Measurements from ENCODE around the gene OSGIN1. TPM values are rescaled to one million over a fixed set of nuclear protein-coding genes. Genes with fewer than 3 reads are reported as not detected.
A peak's percentile ranks its signal among the peaks of the same experiment; 100 is the strongest.

Gene OSGIN1
- total and polyA plus RNA-seq, 2 of the 8 experiments (the other 6 are each of a cell fraction or from before 2014, with no cell fraction given), result 0.58 to 0.76 TPM

DNA sequence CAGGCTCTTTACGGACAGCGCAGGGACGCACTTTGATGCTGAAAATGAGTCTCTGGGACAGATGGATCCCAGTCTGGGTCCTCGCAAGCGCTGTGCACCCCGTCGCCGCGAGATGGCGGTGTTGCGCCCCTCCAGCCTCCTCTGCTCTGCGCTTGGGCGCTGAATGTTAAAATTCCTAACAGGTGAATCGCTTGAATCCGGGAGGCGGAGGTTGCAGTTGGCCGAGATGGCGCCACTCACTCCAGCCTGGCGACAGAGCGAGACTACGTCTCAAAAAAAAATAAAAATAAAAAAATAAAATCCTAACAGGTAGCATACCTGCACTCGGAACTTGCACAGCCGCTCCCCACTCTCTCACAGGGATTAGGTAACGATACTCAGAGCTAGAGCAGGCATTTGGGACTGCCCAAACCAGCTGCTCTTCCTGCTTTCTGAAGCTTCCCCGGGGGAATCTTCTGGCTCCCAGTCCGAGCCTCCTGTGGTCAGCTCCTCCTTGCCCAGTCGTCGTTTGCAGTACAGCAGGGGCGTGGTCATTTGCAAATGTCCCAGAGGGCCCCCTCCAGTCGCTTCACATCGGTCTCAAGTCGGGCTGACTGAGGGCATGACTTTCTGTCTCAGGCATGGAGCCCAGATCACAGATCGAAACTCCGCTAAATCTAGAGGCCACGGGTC, 26.2 kb upstream of the OSGIN1 start:
- FAIRE-seq (peak; percentile 78), DNase-seq (ENCODE audit: low read depth in 1 of 2, low spot score in 2 of 2) (peak; percentile 84 to 98)
- ChIA-PET POLR2A (ENCODE audit: partially characterized antibody) (interaction anchor here (0.7 to 4.1 kb wide), 6 partner anchors 11 to 103 kb away, joined by 3 to 19 read pairs (median 3); no protein-coding TSS in a partner anchor), CTCF (ENCODE audit: partially characterized antibody) (interaction anchor here (0.6 to 3.4 kb wide), 27 partner anchors 10 to 1045 kb away, joined by 3 to 35 read pairs (median 5); partner anchors contain the start of genes OSGIN1 and SLC38A8)
- no peak overlapping the region for H2BK15ac ChIP-seq (ENCODE audit: low read length)
- peak overlapping the region; percentile 67; the same call in 1 of the 2 replicates for H3K27ac ChIP-seq (ENCODE audit: low read depth, low read length)
- H3K23me2 ChIP-seq (ENCODE audit: low read depth, low read length), result no peaks in the 10 kb centered on the region
- H3K4me2 ChIP-seq (ENCODE audit: insufficient read depth in 1 of 2, low read depth in 2 of 2, low read length in 2 of 2), result peak overlapping the region; percentile 64 to 67
- no peak overlapping the region for H2AFZ ChIP-seq (ENCODE audit: low read length)
- 0 out of 2 replicates have a peak overlapping the region, but pooled peaks have one; percentile 10 for H2BK20ac ChIP-seq (ENCODE audit: low read length)
- peak overlapping the region; percentile 16 to 57 (median 40); a peak in 7 of 8 replicates for H3K4me3 ChIP-seq (ENCODE audit: extremely low read depth in 1 of 4, insufficient read depth in 2 of 4, low read depth in 3 of 4, low read length in 4 of 4)
- H3K27me3 ChIP-seq (replicated peaks in 1 of 4; ENCODE audit: control insufficient read depth in 3 of 4, extremely low read depth in 1 of 4, insufficient read depth in 3 of 4, low read length in 3 of 4), result 0 out of 7 replicates have a peak, but pooled peaks cover 0 to 6% (median 0%) of the 10 kb centered on the region in 4 experiments
- H4K91ac ChIP-seq (replicated peaks; ENCODE audit: insufficient read length, low read length), result peak overlapping the region; percentile 69
- no peak overlapping the region for H3K4ac ChIP-seq (replicated peaks; ENCODE audit: insufficient read length, low read depth, low read length)
- H3K79me1 ChIP-seq (ENCODE audit: low read depth, low read length), result no peaks in the 10 kb centered on the region
- no peak overlapping the region for H3K14ac ChIP-seq (ENCODE audit: insufficient read length)
- H3K4me1 ChIP-seq (replicated peaks in 1 of 4; ENCODE audit: control insufficient read depth in 3 of 4, insufficient read depth in 4 of 4, low read length in 3 of 4), result peaks cover 0 to 6% (median 3%) of the 10 kb centered on the region in 4 experiments; a peak in 4 of 7 replicates
- H2AK5ac ChIP-seq (ENCODE audit: low read depth, low read length), result no peak overlapping the region
- no peak overlapping the region for H3K23ac ChIP-seq (ENCODE audit: insufficient read length)
- peak overlapping the region; percentile 92 for H4K5ac ChIP-seq (ENCODE audit: insufficient read length, low read depth, low read length)
- peak overlapping the region; percentile 95; the same call in 1 of the 2 replicates for H4K8ac ChIP-seq (ENCODE audit: extremely low read depth, insufficient read depth, low read length)
- H2BK12ac ChIP-seq (ENCODE audit: low read depth, low read length), result 0 out of 2 replicates have a peak overlapping the region, but pooled peaks have one; percentile 45
- H2BK120ac ChIP-seq (replicated peaks; ENCODE audit: low read depth, low read length), result no peak overlapping the region
- H4K20me1 ChIP-seq (replicated peaks in 1 of 2; ENCODE audit: control insufficient read depth in 1 of 2, insufficient read depth in 2 of 2, low read length in 2 of 2), result no peaks in the 10 kb centered on the region
- WGBS, 2 experiments (ENCODE audit: extremely low coverage in 1 of 2, insufficient coverage in 1 of 2, insufficient read length in 1 of 2, insufficient replicate concordance in 2 of 2, low coverage in 1 of 2, low lambda C conversion rate in 2 of 2, missing lambda C conversion rate in 1 of 2), result 11% methylated on average over 35 of the region's 35 CpGs; no CpG with 5 or more reads in 1 of the 2 experiments
- no peaks in the 10 kb centered on the region for H3K79me2 ChIP-seq (ENCODE audit: control insufficient read depth in 1 of 2, insufficient read depth in 2 of 2, low read length in 2 of 2)
- peak overlapping the region in 2 of 4 experiments; percentile 58 to 60; a peak in 4 of 7 replicates for H3K9ac ChIP-seq (replicated peaks in 1 of 4; ENCODE audit: extremely low read depth in 1 of 4, low read depth in 3 of 4, low read length in 3 of 4)
- H3K56ac ChIP-seq (replicated peaks; ENCODE audit: insufficient read length, low read depth, low read length), result no peak overlapping the region
- H3K18ac ChIP-seq (ENCODE audit: extremely low read depth, low read length), result peak overlapping the region; percentile 94; the same call in 1 of the 2 replicates
- peak overlapping the region; percentile 53; the same call in 1 of the 2 replicates for H2BK5ac ChIP-seq (ENCODE audit: low read depth, low read length)
- no peaks in the 10 kb centered on the region for H3K36me3 ChIP-seq (ENCODE audit: control insufficient read depth in 2 of 4, insufficient read depth in 4 of 4, low read length in 3 of 4)
- H3K9me3 ChIP-seq (ENCODE audit: insufficient read depth in 2 of 2, low read depth in 1 of 2, low read length in 1 of 2), result no peaks in the 10 kb centered on the region
- TF ChIP-seq BRCA1 (IDR thresholded peaks at IDR 0.05; ENCODE audit: low read depth, low read length) (no peak), TEAD4 (IDR thresholded peaks at IDR 0.05; ENCODE audit: low read depth, low read length) (no peak), GABPA (IDR thresholded peaks at IDR 0.05; ENCODE audit: borderline replicate concordance, insufficient read depth, low read length) (peak; percentile 24; the same call in 1 of the 2 replicates), POLR2AphosphoS5 (IDR thresholded peaks at IDR 0.05; ENCODE audit: low read depth, low read length) (peak; percentile 51; the same call in 1 of the 2 replicates), SP4 (IDR thresholded peaks at IDR 0.05; ENCODE audit: low read length) (no peak), PHF8 (conservative IDR thresholded peaks at IDR 0.05; ENCODE audit: low read depth, low read length) (peak; percentile 39; the same call in 1 of the 2 replicates), SRF (IDR thresholded peaks at IDR 0.05; ENCODE audit: low read depth, low read length) (no peak), GTF2F1 (IDR thresholded peaks at IDR 0.05; ENCODE audit: borderline replicate concordance, low read depth, low read length) (no peak), EGR1 (IDR thresholded peaks at IDR 0.05; ENCODE audit: borderline replicate concordance, low read depth, low read length) (no peak), ATF3 (IDR thresholded peaks at IDR 0.05; ENCODE audit: insufficient read depth, low read depth, low read length) (no peak), RAD21 (IDR thresholded peaks at IDR 0.05 in 1 of 2, conservative IDR thresholded peaks at IDR 0.05 in 1 of 2; ENCODE audit: low read depth in 2 of 2, low read length in 2 of 2) (peak; percentile 68 to 76)

Data from H1 (cell line).